ENCODE data around the gene P2RY14. TPM values are rescaled to one million over a fixed set of nuclear protein-coding genes. Genes with fewer than 3 reads are reported as not detected.

Gene P2RY14
- total and polyA plus RNA-seq, 2 donors (not counting 3 experiments of a cell fraction or from before 2014, with no cell fraction given): not detected

DNA sequence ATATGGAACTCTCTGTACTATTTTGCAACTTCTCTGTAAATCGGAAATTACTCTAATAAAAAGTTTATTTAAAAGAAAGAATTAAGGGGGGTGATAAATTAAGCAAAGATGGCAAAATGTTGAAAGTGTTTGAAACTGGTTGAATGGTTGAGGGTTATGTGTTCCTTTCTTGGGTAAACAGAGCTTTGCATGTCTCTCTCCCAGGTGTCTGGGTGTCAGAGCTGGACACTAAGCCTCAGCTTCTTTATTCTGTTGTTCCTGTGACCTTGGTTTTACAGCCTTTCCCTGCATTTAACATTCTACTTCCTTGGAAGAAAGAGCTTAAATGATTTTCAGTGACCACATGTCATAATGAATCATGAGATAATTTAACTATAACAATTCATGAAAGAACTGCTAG lies 82.5 kb downstream of the P2RY14 start:
- Histone ChIP-seq H4K20me1 (replicated peaks; ENCODE audit: control insufficient read depth, extremely low read depth, insufficient read depth, low read length) (no peaks in the 10 kb centered on the region), H3K4me3 (replicated peaks in 1 of 3; ENCODE audit: insufficient read depth in 1 of 3, low read depth in 1 of 3, low read length in 3 of 3) (no peak overlapping the region), H3K27me3 (ENCODE audit: control insufficient read depth in 2 of 2, insufficient read depth in 2 of 2, low read length in 2 of 2) (no peaks in the 10 kb centered on the region), H3K79me2 (ENCODE audit: control insufficient read depth, insufficient read depth, low read length) (no peaks in the 10 kb centered on the region), H3K4me2 (ENCODE audit: insufficient read depth, low read length) (no peak overlapping the region), H3K4me1 (ENCODE audit: control insufficient read depth, extremely low read depth, insufficient read depth, low read length) (no peaks in the 10 kb centered on the region), H3K9me3 (replicated peaks; ENCODE audit: control insufficient read depth, insufficient read depth, low read length) (no peaks in the 10 kb centered on the region), H3K27ac (ENCODE audit: insufficient read depth, low read depth, low read length) (no peak overlapping the region), H2AFZ (ENCODE audit: low read depth, low read length) (no peak overlapping the region), H3K9me1 (replicated peaks; ENCODE audit: control insufficient read depth, extremely low read depth, insufficient read depth, low read length) (no peaks in the 10 kb centered on the region), H3K9ac (replicated peaks; ENCODE audit: extremely low read depth, insufficient read depth, low read length) (no peak overlapping the region), H3K36me3 (ENCODE audit: control insufficient read depth in 2 of 2, extremely low read depth in 1 of 2, insufficient read depth in 2 of 2, low read length in 2 of 2) (no peaks in the 10 kb centered on the region)
- BruUV-seq (replicated peaks): no TSS peak
- dilution Hi-C loops (cut with MboI; ENCODE audit: extremely low pct_ligation_motif_present, low sequenced_read_pairs) (no loop called here), intact Hi-C loops (cut with micrococcal nuclease) (no loop called here)
- FAIRE-seq (no peak), DNase-seq (ENCODE audit: low read depth, low spot score) (no peak)
- no peak for TF ChIP-seq JUN (IDR thresholded peaks at IDR 0.05; ENCODE audit: borderline replicate concordance, insufficient read depth, insufficient read length, low read depth)
- TF ChIP-seq, protein P1, sequence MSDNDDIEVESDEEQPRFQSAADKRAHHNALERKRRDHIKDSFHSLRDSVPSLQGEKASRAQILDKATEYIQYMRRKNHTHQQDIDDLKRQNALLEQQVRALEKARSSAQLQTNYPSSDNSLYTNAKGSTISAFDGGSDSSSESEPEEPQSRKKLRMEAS (IDR thresholded peaks at IDR 0.05; ENCODE audit: insufficient read depth, insufficient read length): no peak
- no peak for TF ChIP-seq POLR2A (IDR thresholded peaks at IDR 0.05; ENCODE audit: low read depth, low read length)
- ChIA-PET POLR2A (no interaction called here), CTCF (interaction anchor here (0.5 to 3.1 kb wide), 5 partner anchors 12 to 701 kb away, joined by 4 to 11 read pairs (median 5); no protein-coding TSS in a partner anchor)

DNA sequence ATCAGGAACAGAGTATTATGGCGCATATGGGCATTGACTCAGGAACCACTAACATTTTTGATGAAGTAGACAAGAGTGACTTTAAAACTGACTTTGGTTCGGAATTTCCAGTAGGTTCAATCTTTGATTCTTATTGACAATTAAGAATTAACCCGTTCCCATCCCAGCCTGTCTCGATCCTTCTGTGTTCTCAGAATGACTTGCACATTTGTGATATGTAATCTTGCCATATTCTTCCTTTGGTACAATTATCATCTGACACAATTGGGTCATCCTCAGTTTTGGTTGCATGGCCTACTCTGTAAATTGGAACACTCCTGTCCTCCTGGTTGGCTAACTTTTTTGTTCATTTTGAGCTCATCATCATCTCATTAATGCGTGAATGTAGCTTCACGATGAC lies 85.8 kb downstream of the P2RY14 start:
- Histone ChIP-seq H3K4me2 (ENCODE audit: insufficient read depth, low read length) (no peak overlapping the region), H4K20me1 (replicated peaks; ENCODE audit: control insufficient read depth, extremely low read depth, insufficient read depth, low read length) (no peaks in the 10 kb centered on the region), H3K9ac (replicated peaks; ENCODE audit: extremely low read depth, insufficient read depth, low read length) (no peak overlapping the region), H2AFZ (ENCODE audit: low read depth, low read length) (no peak overlapping the region), H3K9me3 (replicated peaks; ENCODE audit: control insufficient read depth, insufficient read depth, low read length) (no peaks in the 10 kb centered on the region), H3K79me2 (ENCODE audit: control insufficient read depth, insufficient read depth, low read length) (no peaks in the 10 kb centered on the region), H3K4me1 (ENCODE audit: control insufficient read depth, extremely low read depth, insufficient read depth, low read length) (no peaks in the 10 kb centered on the region), H3K4me3 (replicated peaks in 1 of 3; ENCODE audit: insufficient read depth in 1 of 3, low read depth in 1 of 3, low read length in 3 of 3) (no peak overlapping the region), H3K36me3 (ENCODE audit: control insufficient read depth in 2 of 2, extremely low read depth in 1 of 2, insufficient read depth in 2 of 2, low read length in 2 of 2) (no peaks in the 10 kb centered on the region), H3K27ac (ENCODE audit: insufficient read depth, low read depth, low read length) (no peak overlapping the region), H3K9me1 (replicated peaks; ENCODE audit: control insufficient read depth, extremely low read depth, insufficient read depth, low read length) (no peaks in the 10 kb centered on the region), H3K27me3 (ENCODE audit: control insufficient read depth in 2 of 2, insufficient read depth in 2 of 2, low read length in 2 of 2) (no peaks in the 10 kb centered on the region)
- dilution Hi-C loops (cut with MboI; ENCODE audit: extremely low pct_ligation_motif_present, low sequenced_read_pairs): no loop called here
- DNase-seq (ENCODE audit: low read depth, low spot score) (no peak), FAIRE-seq (no peak)
- TF ChIP-seq FOS (IDR thresholded peaks at IDR 0.05; ENCODE audit: borderline replicate concordance, insufficient read depth, low read length) (no peak), GATA2 (IDR thresholded peaks at IDR 0.05; ENCODE audit: insufficient read depth, insufficient read length, low read depth, low read length) (no peak), POLR2A (IDR thresholded peaks at IDR 0.05; ENCODE audit: low read depth, low read length) (no peak), JUN (IDR thresholded peaks at IDR 0.05; ENCODE audit: borderline replicate concordance, insufficient read depth, insufficient read length, low read depth) (no peak), MYC (IDR thresholded peaks at IDR 0.05; ENCODE audit: low read depth, low read length) (no peak), POLR2AphosphoS5 (IDR thresholded peaks at IDR 0.05; ENCODE audit: insufficient read depth, low read depth, low read length) (no peak), EZH2 (IDR thresholded peaks at IDR 0.05; ENCODE audit: borderline replicate concordance, low read depth, low read length, severe bottlenecking) (no peak)
- TF ChIP-seq, protein P1 (IDR thresholded peaks at IDR 0.05; ENCODE audit: insufficient read depth, insufficient read length): no peak
- TF ChIP-seq, protein P2, sequence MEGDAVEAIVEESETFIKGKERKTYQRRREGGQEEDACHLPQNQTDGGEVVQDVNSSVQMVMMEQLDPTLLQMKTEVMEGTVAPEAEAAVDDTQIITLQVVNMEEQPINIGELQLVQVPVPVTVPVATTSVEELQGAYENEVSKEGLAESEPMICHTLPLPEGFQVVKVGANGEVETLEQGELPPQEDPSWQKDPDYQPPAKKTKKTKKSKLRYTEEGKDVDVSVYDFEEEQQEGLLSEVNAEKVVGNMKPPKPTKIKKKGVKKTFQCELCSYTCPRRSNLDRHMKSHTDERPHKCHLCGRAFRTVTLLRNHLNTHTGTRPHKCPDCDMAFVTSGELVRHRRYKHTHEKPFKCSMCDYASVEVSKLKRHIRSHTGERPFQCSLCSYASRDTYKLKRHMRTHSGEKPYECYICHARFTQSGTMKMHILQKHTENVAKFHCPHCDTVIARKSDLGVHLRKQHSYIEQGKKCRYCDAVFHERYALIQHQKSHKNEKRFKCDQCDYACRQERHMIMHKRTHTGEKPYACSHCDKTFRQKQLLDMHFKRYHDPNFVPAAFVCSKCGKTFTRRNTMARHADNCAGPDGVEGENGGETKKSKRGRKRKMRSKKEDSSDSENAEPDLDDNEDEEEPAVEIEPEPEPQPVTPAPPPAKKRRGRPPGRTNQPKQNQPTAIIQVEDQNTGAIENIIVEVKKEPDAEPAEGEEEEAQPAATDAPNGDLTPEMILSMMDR (IDR thresholded peaks at IDR 0.05; ENCODE audit: extremely low read depth in 1 of 2, insufficient read depth in 1 of 2, low read depth in 1 of 2, low read length in 2 of 2): no peak
- ChIA-PET CTCF (no interaction called here), POLR2A (no interaction called here)
- intact Hi-C loops (cut with micrococcal nuclease): no loop called here
- no TSS peak for BruUV-seq (replicated peaks)

Measured in endothelial cell of umbilical vein (primary cell).